HepG2 (cell line): ENCODE results near the gene LLGL2. TPM values are rescaled to one million over a fixed set of nuclear protein-coding genes. Genes with fewer than 3 reads are reported as not detected.

Source experiments
- ARNT ChIP-seq: fragments of 450-650 bp; IDR thresholded peaks from 2 replicates; pipeline ENCODE4 v1.6.1; 2017
- ATRX ChIP-seq: sonication (generic); formaldehyde crosslinking; IDR thresholded peaks from 2 replicates; pipeline ENCODE4 v1.4.0; 2020; ENCODE audit warnings: missing genetic modification reagents, borderline replicate concordance
- CHD2 ChIP-seq: IDR thresholded peaks from 2 replicates; pipeline ENCODE4 v1.6.1; 2011; ENCODE audit warnings: low read depth, low read length, improper control_type of control experiment
- HNF4A ChIP-seq: sonication (generic); formaldehyde crosslinking; IDR thresholded peaks from 2 replicates; pipeline ENCODE4 v1.4.0; 2020; ENCODE audit warnings: missing genetic modification reagents
- MIER3 ChIP-seq: IDR thresholded peaks from 2 replicates; pipeline ENCODE4 v1.6.1; 2016; ENCODE audit warnings: missing compliant biosample characterization, borderline replicate concordance
- NFYB ChIP-seq: sonication (generic); formaldehyde crosslinking; IDR thresholded peaks from 2 replicates; pipeline ENCODE4 v1.4.0; 2020; ENCODE audit warnings: missing genetic modification reagents
- RXRA ChIP-seq: sonication (generic); formaldehyde crosslinking; IDR thresholded peaks from 2 replicates; pipeline ENCODE4 v1.5.1; 2020; ENCODE audit warnings: missing genetic modification reagents
- SATB2 ChIP-seq: sonication (generic); formaldehyde crosslinking; IDR thresholded peaks from 2 replicates; pipeline ENCODE4 v1.5.0; 2020; ENCODE audit warnings: missing genetic modification reagents
- TFAP4 ChIP-seq: sonication (generic); IDR thresholded peaks from 2 replicates; pipeline ENCODE4 v1.6.1; 2016; ENCODE audit warnings: low read depth, borderline replicate concordance
- TOPORS ChIP-seq: sonication (generic); formaldehyde crosslinking; IDR thresholded peaks from 2 replicates; pipeline ENCODE4 v1.8.0; 2023; ENCODE audit warnings: mild to moderate bottlenecking, missing genetic modification reagents
- U2AF2 ChIP-seq: fragments of 200-400 bp; formaldehyde crosslinking; IDR thresholded peaks from 2 replicates; pipeline ENCODE4 v1.6.1; 2017; ENCODE audit warnings: low read depth, mild to moderate bottlenecking, low read length
- ZFP41 ChIP-seq: sonication (generic); formaldehyde crosslinking; IDR thresholded peaks from 2 replicates; pipeline ENCODE4 v1.4.0; 2020; ENCODE audit warnings: mild to moderate bottlenecking, missing genetic modification reagents, borderline replicate concordance
- ZNF296 ChIP-seq: sonication (generic); formaldehyde crosslinking; conservative IDR thresholded peaks from 2 replicates; pipeline ENCODE4 v1.5.0; 2020; ENCODE audit warnings: mild to moderate bottlenecking, missing genetic modification reagents
- ZNF33B ChIP-seq: sonication (generic); formaldehyde crosslinking; IDR thresholded peaks from 2 replicates; pipeline ENCODE4 v1.5.1; 2020; ENCODE audit warnings: mild to moderate bottlenecking, missing genetic modification reagents
- ZNF567 ChIP-seq: sonication (generic); formaldehyde crosslinking; IDR thresholded peaks from 2 replicates; pipeline ENCODE4 v1.8.1; 2023; ENCODE audit warnings: mild to moderate bottlenecking, missing genetic modification reagents, borderline replicate concordance
- ZNF775 ChIP-seq: sonication (generic); formaldehyde crosslinking; IDR thresholded peaks from 2 replicates; pipeline ENCODE4 v1.4.0; 2020; ENCODE audit warnings: missing genetic modification reagents, mild to moderate bottlenecking, moderate library complexity, borderline replicate concordance
- ZNF878 ChIP-seq: sonication (generic); formaldehyde crosslinking; IDR thresholded peaks from 2 replicates; pipeline ENCODE4 v1.8.1; 2023; ENCODE audit warnings: mild to moderate bottlenecking, missing genetic modification reagents, moderate library complexity
- polyA plus RNA-seq, 8 experiments: library from polyadenylated mRNA; depleted of rRNA in 3 of 8; stranded (reverse) in 7 of 8; unstranded in 1 of 8; fragments of >200 nt; fragmentation: Illumina TruSeq in 4 of 8; extraction: Trizol in 4 of 8; gene quantifications; 2 replicates each; pipeline versions ENCODE4 v1.2.1 to v1.2.3, GENCODE V29; 2011 to 2016; ENCODE audit warnings: low read depth in 4 of 8, missing spikeins in 1 of 8, mixed read lengths in 1 of 8; ENCODE audit not compliant: insufficient read depth in 1 of 8
- total RNA-seq, 5 experiments: library from RNA; depleted of rRNA; stranded (reverse); fragments of >200 nt; fragmentation: Illumina TruSeq; extraction: Trizol; gene quantifications; 2 replicates each; pipeline ENCODE4 v1.2.3, GENCODE V29; 2016; ENCODE audit warnings: low read depth in 1 of 5
- TF ChIP-seq, protein P1 (sequence below): sonication (generic); formaldehyde crosslinking; IDR thresholded peaks from one replicate; pipeline ENCODE4 v1.5.1; 2020; ENCODE audit warnings: mild to moderate bottlenecking, missing genetic modification reagents; ENCODE audit errors: not compliant biosample characterization
- TF ChIP-seq, protein P2 (sequence below): sonication (generic); formaldehyde crosslinking; IDR thresholded peaks from 2 replicates; pipeline ENCODE4 v1.5.1; 2020; ENCODE audit warnings: mild to moderate bottlenecking, missing genetic modification reagents

The LLGL2 gene
- total and polyA plus RNA-seq, 2 of the 13 experiments (the other 11 are each of a cell fraction or from before 2014, with no cell fraction given) = 83.0 to 86.7 TPM

DNA sequence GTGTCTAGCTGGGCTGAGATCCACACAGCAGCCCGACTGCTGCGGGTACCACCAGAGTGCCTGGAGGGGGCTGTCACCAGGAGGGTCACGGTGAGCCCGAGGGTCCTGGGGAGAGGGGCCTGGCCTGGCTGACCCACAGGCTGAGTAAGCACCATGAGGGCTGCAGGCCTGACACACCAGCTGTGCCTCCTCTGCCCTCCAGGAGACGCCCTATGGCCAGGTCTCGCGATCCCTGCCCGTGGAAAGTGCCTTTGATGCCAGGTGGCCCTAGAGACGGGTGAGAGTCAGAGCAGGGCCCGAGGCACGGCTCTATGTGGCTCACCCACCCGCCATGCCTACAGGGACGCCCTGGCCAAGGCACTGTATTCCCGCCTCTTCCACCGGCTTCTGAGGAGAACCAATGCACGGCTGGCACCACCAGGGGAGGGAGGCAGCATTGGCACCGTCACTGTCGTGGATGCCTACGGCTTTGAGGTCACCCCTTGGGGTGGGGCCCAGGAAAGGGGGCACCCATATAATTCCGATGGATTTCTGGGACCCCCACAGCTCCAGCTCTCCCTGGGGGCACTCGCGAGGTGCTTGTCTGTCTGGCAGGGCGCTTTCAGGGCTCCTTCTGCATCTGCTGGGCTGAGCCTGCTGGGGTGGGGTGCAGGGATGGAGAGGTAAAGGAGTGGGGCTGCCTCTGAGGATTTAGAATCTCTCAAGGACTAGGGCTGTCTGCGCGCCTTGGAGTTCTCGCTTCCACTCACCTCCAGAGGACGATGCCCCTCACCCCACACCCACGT, 69.2 kb downstream of the LLGL2 start (continued):
- TF ChIP-seq, protein P1, sequence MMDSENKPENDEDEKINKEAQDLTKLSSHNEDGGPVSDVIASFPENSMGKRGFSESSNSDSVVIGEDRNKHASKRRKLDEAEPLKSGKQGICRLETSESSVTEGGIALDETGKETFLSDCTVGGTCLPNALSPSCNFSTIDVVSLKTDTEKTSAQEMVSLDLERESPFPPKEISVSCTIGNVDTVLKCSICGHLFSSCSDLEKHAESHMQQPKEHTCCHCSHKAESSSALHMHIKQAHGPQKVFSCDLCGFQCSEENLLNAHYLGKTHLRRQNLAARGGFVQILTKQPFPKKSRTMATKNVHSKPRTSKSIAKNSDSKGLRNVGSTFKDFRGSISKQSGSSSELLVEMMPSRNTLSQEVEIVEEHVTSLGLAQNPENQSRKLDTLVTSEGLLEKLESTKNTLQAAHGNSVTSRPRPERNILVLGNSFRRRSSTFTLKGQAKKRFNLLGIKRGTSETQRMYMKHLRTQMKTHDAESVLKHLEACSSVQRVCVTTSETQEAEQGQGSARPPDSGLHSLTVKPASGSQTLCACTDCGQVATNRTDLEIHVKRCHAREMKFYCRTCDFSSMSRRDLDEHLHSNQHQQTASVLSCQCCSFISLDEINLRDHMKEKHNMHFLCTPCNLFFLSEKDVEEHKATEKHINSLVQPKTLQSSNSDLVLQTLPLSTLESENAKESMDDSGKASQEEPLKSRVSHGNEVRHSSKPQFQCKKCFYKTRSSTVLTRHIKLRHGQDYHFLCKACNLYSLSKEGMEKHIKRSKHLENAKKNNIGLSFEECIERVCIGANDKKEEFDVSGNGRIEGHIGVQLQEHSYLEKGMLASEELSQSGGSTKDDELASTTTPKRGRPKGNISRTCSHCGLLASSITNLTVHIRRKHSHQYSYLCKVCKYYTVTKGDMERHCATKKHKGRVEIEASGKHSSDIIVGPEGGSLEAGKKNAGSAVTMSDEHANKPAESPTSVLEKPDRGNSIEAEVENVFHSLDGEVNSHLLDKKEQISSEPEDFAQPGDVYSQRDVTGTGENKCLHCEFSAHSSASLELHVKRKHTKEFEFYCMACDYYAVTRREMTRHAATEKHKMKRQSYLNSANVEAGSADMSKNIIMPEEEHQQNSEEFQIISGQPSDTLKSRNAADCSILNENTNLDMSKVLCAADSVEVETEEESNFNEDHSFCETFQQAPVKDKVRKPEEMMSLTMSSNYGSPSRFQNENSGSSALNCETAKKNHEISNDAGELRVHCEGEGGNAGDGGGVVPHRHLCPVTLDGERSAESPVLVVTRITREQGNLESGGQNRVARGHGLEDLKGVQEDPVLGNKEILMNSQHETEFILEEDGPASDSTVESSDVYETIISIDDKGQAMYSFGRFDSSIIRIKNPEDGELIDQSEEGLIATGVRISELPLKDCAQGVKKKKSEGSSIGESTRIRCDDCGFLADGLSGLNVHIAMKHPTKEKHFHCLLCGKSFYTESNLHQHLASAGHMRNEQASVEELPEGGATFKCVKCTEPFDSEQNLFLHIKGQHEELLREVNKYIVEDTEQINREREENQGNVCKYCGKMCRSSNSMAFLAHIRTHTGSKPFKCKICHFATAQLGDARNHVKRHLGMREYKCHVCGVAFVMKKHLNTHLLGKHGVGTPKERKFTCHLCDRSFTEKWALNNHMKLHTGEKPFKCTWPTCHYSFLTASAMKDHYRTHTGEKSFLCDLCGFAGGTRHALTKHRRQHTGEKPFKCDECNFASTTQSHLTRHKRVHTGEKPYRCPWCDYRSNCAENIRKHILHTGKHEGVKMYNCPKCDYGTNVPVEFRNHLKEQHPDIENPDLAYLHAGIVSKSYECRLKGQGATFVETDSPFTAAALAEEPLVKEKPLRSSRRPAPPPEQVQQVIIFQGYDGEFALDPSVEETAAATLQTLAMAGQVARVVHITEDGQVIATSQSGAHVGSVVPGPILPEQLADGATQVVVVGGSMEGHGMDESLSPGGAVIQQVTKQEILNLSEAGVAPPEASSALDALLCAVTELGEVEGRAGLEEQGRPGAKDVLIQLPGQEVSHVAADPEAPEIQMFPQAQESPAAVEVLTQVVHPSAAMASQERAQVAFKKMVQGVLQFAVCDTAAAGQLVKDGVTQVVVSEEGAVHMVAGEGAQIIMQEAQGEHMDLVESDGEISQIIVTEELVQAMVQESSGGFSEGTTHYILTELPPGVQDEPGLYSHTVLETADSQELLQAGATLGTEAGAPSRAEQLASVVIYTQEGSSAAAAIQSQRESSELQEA (CRISPR knock-in tag) = no peak
- TF ChIP-seq TFAP4 = peak; percentile 31; the same call in 1 of the 2 replicates
- TF ChIP-seq RXRA (CRISPR knock-in tag) = peak; percentile 47; the same call in 1 of the 2 replicates
- no peak for TF ChIP-seq U2AF2
- TF ChIP-seq, protein P2, sequence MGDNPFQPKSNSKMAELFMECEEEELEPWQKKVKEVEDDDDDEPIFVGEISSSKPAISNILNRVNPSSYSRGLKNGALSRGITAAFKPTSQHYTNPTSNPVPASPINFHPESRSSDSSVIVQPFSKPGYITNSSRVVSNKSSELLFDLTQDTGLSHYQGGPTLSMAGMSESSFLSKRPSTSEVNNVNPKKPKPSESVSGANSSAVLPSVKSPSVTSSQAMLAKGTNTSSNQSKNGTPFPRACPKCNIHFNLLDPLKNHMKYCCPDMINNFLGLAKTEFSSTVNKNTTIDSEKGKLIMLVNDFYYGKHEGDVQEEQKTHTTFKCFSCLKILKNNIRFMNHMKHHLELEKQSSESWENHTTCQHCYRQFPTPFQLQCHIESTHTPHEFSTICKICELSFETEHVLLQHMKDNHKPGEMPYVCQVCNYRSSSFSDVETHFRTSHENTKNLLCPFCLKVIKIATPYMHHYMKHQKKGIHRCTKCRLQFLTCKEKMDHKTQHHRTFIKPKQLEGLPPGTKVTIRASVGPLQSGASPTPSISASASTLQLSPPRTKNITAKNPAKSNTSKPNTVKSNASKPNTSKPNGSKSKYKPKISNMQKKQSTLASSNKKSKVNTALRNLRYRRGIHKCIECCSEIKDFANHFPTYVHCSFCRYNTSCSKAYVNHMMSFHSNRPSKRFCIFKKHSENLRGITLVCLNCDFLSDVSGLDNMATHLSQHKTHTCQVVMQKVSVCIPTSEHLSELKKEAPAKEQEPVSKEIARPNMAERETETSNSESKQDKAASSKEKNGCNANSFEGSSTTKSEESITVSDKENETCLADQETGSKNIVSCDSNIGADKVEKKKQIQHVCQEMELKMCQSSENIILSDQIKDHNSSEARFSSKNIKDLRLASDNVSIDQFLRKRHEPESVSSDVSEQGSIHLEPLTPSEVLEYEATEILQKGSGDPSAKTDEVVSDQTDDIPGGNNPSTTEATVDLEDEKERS = no peak
- TF ChIP-seq ZNF296 (CRISPR knock-in tag) = no peak
- TF ChIP-seq ZNF878 = no peak
- TF ChIP-seq ATRX (CRISPR knock-in tag) = no peak
- TF ChIP-seq MIER3 (CRISPR knock-in tag) = no peak
- peak; percentile 83 for TF ChIP-seq CHD2
- TF ChIP-seq HNF4A (CRISPR knock-in tag) = no peak
- TF ChIP-seq NFYB (CRISPR knock-in tag) = no peak
- TF ChIP-seq ZNF567 (CRISPR knock-in tag) = no peak
- TF ChIP-seq ZFP41 (CRISPR knock-in tag) = no peak
- TF ChIP-seq TOPORS (CRISPR knock-in tag) = no peak
- TF ChIP-seq ARNT = no peak
- no peak for TF ChIP-seq ZNF33B
- TF ChIP-seq SATB2 = no peak
- TF ChIP-seq ZNF775 (CRISPR knock-in tag) = no peak
